GM12864 (cell line): ENCODE measurements around the gene FAM234B.
"Not testable (repeated sequence)": the region's sequence is repeated elsewhere in the genome, so short reads cannot be mapped to it uniquely, and the experiment has no call there.

Experiments used
- DNase-seq: peaks from one replicate; pipeline ENCODE4 v3.0.0-alpha.2; 2011; ENCODE audit warnings: low read depth
- H3K4me3 ChIP-seq: 2 replicates; pipeline ENCODE4 v1.5.1; 2011; ENCODE audit warnings: mild to moderate bottlenecking, low read depth, low read length, control low read depth
- TF ChIP-seq, protein P1 (sequence below): IDR thresholded peaks from 2 replicates; pipeline ENCODE4 v1.5.1; 2011; ENCODE audit warnings: low read depth, mild to moderate bottlenecking, moderate library complexity, low read length, control low read depth, inconsistent platforms; ENCODE audit errors: missing control alignments

FAM234B gene

DNA sequence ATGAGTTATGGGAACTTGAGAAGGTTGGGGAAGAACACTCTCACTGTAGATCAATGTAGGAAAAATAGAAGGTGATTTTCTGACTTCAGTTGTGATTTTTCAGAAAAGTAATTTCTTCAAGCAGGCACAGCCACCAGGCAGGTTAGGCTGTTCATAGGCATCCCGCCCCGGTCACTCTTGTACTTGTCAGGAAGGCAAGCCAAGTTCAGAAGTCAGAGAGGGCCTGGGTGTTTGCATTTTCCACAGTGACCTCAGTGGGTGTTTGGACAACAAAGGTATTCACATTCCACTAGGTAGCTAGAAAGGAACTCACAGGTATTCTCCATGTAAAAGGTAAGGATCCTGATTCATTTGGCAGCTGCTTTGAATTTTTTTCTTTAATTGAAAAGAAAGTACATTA lies 3.0 kb upstream of the FAM234B start:
- DNase-seq, result no peak
- TF ChIP-seq, protein P1, sequence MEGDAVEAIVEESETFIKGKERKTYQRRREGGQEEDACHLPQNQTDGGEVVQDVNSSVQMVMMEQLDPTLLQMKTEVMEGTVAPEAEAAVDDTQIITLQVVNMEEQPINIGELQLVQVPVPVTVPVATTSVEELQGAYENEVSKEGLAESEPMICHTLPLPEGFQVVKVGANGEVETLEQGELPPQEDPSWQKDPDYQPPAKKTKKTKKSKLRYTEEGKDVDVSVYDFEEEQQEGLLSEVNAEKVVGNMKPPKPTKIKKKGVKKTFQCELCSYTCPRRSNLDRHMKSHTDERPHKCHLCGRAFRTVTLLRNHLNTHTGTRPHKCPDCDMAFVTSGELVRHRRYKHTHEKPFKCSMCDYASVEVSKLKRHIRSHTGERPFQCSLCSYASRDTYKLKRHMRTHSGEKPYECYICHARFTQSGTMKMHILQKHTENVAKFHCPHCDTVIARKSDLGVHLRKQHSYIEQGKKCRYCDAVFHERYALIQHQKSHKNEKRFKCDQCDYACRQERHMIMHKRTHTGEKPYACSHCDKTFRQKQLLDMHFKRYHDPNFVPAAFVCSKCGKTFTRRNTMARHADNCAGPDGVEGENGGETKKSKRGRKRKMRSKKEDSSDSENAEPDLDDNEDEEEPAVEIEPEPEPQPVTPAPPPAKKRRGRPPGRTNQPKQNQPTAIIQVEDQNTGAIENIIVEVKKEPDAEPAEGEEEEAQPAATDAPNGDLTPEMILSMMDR, result no peak
- no peak overlapping the region for H3K4me3 ChIP-seq

DNA sequence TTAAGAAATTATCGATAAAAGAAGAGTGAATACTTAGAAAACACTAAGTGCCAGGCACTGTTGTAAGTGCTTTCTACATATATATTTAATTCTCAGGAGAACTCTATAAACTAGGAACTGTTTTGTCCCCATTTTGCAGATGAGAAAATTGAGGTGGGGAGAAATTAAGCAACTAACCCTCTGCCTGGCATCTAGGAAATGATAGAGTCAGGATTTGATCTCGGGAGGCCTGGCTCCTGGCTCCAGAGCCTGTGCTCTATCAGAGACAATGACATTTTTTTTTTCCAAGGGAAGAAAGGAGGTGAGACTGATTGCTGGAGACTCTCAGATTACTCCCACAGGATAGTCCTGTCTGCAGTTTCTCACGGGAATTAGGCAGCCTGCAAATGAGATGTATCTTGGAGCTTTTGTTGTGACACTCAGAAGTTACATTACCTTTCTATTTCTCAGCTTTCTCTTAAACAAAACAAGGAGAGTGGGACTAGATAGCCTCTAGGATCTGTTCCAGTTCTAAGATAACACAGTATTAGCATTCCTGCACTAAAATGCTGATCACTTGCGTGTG lies 1.4 kb upstream of the FAM234B start:
- TF ChIP-seq, protein P1, result no peak
- H3K4me3 ChIP-seq, result no peak overlapping the region
- no peak for DNase-seq

DNA sequence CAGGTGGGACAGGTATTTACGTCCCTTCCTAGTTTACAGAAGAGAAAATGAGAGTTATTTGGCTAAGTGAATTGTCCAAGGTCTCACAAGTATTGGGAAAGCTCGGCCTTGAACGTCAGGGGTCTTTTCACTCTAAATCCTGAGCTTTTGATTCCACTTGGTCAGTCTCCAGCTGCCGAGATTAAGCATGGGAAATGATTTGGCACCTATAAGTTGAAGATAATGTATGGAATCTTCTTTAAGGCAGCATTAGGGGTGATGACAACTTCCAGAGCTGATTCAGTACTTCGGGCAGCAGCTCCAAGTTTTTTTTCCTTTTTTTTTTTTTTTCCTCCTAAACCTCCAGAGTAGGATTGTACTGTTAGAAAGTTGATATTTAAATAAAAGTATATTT lies 722 bp downstream of the FAM234B start:
- TF ChIP-seq, protein P1, result no peak
- no peak for DNase-seq
- peak overlapping the region; percentile 85 for H3K4me3 ChIP-seq

DNA sequence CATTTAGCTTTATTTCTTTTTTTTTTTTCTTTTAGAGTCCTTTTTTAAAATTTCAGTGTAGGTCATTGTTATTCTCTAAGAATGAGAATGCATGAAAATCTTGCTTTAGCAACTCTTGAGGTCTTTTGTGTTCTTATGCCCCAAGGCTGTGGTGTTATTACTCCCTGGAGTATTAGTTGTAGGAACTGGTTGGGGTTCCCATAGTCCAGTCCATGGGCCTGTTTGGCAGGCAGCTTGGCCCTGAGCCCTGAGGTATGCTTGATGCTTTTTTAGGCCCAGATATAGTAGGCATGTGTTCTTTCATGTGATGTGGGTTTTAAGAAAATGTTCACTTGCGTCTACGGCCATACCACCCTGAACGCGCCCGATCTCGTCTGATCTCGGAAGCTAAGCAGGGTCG lies 1.6 kb downstream of the FAM234B start:
- no peak for DNase-seq
- TF ChIP-seq, protein P1, result no peak
- H3K4me3 ChIP-seq, result no peak overlapping the region

DNA sequence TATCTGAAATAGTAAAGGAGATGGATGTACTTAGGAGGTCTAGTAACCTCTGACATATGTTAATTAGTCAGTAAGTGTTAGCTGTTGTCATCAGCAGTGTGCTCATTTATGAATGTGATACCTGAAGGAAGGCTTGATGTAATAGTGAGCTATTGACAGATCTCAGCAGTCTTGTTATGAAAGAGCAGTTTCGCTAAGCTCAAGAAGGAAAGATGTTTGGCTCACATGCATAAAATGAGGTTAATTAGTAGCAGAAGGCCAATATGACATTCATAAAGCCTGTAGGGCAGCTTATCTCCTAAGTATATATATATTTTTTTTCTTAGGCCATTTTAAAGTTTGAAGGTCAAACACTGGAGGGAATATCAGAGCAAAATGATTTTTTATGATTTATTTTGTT lies 2.8 kb downstream of the FAM234B start:
- TF ChIP-seq, protein P1, result no peak
- no peak overlapping the region for H3K4me3 ChIP-seq
- no peak for DNase-seq

DNA sequence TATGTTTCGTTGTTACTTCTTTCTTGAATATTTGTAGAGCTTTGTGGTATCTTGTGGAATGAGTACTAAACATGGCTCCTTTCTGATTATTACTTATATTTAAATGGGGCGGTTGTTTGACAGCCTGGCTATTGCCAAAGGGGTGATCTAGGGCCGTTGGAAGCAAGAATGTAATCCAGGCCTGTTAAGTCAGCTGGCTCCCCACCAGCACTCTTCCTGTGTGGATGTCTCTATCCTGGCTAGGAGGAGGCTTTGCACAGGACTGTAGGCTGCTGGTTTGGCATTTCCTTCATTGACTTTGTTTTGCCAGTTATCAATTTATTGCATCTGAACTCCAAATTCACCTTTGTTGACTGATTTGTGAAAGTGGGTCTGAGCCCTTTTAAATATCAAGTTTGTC lies 5.6 kb downstream of the FAM234B start:
- TF ChIP-seq, protein P1, result no peak
- DNase-seq, result no peak
- H3K4me3 ChIP-seq, result no peak overlapping the region

DNA sequence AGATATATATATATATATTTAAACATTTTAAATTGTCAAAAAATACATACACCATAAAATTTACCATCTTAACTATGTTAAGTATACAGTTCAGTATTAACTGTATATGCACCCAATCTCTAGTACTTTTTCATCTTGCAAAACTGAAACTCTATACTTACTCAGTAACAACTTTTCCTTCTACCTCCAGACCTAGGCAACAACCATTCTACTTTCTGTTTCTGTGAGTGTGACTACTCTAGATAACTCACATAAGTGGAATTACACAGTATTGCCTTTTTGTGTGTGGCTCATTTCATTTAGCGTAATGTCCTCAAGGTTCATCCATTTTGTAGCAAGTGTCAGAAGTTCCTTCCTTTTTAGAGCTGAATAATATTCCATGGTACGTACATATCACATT lies 8.2 kb downstream of the FAM234B start:
- DNase-seq, result no peak
- H3K4me3 ChIP-seq, result no peak overlapping the region
- TF ChIP-seq, protein P1, result no peak

DNA sequence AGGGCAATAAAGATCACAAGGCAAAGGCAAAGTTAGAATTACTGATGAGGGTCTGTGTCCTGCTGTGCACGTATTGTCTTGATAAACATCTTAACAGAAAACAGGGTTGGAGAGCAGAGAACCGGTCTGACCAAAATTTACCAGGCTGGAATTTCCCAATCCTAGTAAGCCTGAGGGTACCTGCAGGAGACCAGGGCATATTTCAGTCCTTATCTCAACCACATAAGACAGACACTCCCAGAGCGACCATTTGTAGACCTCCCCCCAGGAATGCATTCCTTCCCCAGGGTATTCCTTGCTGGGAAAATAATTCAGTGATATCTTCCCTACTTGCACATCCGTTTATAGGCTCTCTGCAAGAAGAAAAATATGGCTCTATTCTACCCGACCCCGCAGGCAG lies 9.4 kb downstream of the FAM234B start:
- H3K4me3 ChIP-seq, DNase-seq: not testable (repeated sequence)
